Thymus (tissue), 11 donors: ENCODE results near the gene PRIMA1. TPM values are rescaled to one million over a fixed set of nuclear protein-coding genes. Genes with fewer than 3 reads are reported as not detected.

Source experiments
- DNase-seq, 9 donors: peaks; one replicate each; pipeline ENCODE4 v3.0.0-alpha.2; 2013; ENCODE audit warnings: low spot score in 9 of 9, low read depth in 6 of 9, missing footprints in 1 of 9
- H3K27ac ChIP-seq, 2 donors: one replicate each; pipeline ENCODE4 v1.5.1; 2013; ENCODE audit warnings: control low read depth in 1 of 2, low read depth in 1 of 2, low read length in 1 of 2, mild to moderate bottlenecking in 1 of 2, moderate library complexity in 1 of 2
- H3K27me3 ChIP-seq, 2 donors: one replicate each; pipeline ENCODE4 v1.5.1; 2013; ENCODE audit warnings: low read length in 1 of 2; ENCODE audit not compliant: control insufficient read depth in 2 of 2, insufficient read depth in 1 of 2
- H3K36me3 ChIP-seq, 2 donors: one replicate each; pipeline ENCODE4 v1.5.1; 2013; ENCODE audit warnings: low read length in 1 of 2, mild to moderate bottlenecking in 1 of 2, moderate library complexity in 1 of 2; ENCODE audit not compliant: control insufficient read depth in 2 of 2, insufficient read depth in 2 of 2
- H3K4me1 ChIP-seq, 2 donors: one replicate each; pipeline ENCODE4 v1.5.1; 2013; ENCODE audit warnings: low read length in 2 of 2; ENCODE audit not compliant: control insufficient read depth in 2 of 2, insufficient read depth in 2 of 2
- H3K4me3 ChIP-seq, 2 donors: one replicate each; pipeline ENCODE4 v1.5.1; 2013; ENCODE audit warnings: low read length in 2 of 2, control low read depth in 1 of 2, mild to moderate bottlenecking in 1 of 2
- H3K9me3 ChIP-seq, 2 donors: one replicate each; pipeline ENCODE4 v1.5.1; 2013; ENCODE audit warnings: low read length in 1 of 2, mild to moderate bottlenecking in 1 of 2; ENCODE audit not compliant: control insufficient read depth in 2 of 2, insufficient read depth in 1 of 2
- WGBS: extraction: QIAGEN DNeasy Blood & Tissue Kit; methylation state at CpG from one replicate; pipeline ENCODE4 v1.1.7; 2013; 5-methylcytosine and 5-hydroxymethylcytosine counted together
- polyA plus RNA-seq: library from polyadenylated mRNA; stranded (reverse); fragments of 200-250 nt; gene quantifications from one replicate; pipeline ENCODE4 v1.2.3, GENCODE V29; 2013
- total RNA-seq: library from RNA; stranded (reverse); fragments of 120-200 nt; gene quantifications from one replicate; pipeline ENCODE4 v1.2.4, GENCODE V29; 2013
- donor health status: healthy.

PRIMA1 gene
- total and polyA plus RNA-seq, 2 donors: 0.09 to 0.84 TPM

- no peaks in the 10 kb centered on the region for H3K9me3 ChIP-seq
- no peaks in the 10 kb centered on the region for H3K27me3 ChIP-seq
- H3K4me1 ChIP-seq: no peaks in the 10 kb centered on the region
- no peak overlapping the region for H3K27ac ChIP-seq
- 93% methylated on average over 21 of the region's 21 CpGs for WGBS
- no peak for DNase-seq
- no peaks in the 10 kb centered on the region for H3K36me3 ChIP-seq
- no peak overlapping the region for H3K4me3 ChIP-seq
Observed at GRCh38 chr14:93706360-93706955, 81.8 kb downstream of the PRIMA1 start.

- DNase-seq: no peak
- Histone ChIP-seq H3K27me3 (no peaks in the 10 kb centered on the region), H3K27ac (no peak overlapping the region), H3K36me3 (no peaks in the 10 kb centered on the region), H3K9me3 (no peaks in the 10 kb centered on the region), H3K4me1 (no peaks in the 10 kb centered on the region), H3K4me3 (no peak overlapping the region)
- WGBS: 90% methylated on average over 15 of the region's 15 CpGs
Observed at GRCh38 chr14:93705513-93706156, 82.7 kb downstream of the PRIMA1 start.

GRCh38 chr14:93703941-93704340 lies 84.3 kb downstream of the PRIMA1 start:
- WGBS: 91% methylated on average over 6 of the region's 6 CpGs

GRCh38 chr14:93702946-93703345 lies 85.3 kb downstream of the PRIMA1 start:
- H3K9me3 ChIP-seq: no peaks in the 10 kb centered on the region
- no peak overlapping the region for H3K27ac ChIP-seq
- WGBS: 90% methylated on average over 6 of the region's 6 CpGs
- no peaks in the 10 kb centered on the region for H3K4me1 ChIP-seq
- no peaks in the 10 kb centered on the region for H3K27me3 ChIP-seq
- no peaks in the 10 kb centered on the region for H3K36me3 ChIP-seq
- H3K4me3 ChIP-seq: no peak overlapping the region
- DNase-seq: no peak

More at GRCh38 chr14:93703941-93704340, 84.3 kb downstream of the PRIMA1 start:
- Histone ChIP-seq H3K27ac (no peak overlapping the region), H3K4me3 (no peak overlapping the region), H3K36me3 (no peaks in the 10 kb centered on the region), H3K9me3 (no peaks in the 10 kb centered on the region), H3K27me3 (no peaks in the 10 kb centered on the region), H3K4me1 (no peaks in the 10 kb centered on the region)
- no peak for DNase-seq

GRCh38 chr14:93701562-93701961 lies 86.7 kb downstream of the PRIMA1 start:
- no peak overlapping the region for H3K4me3 ChIP-seq
- no peaks in the 10 kb centered on the region for H3K36me3 ChIP-seq
- H3K4me1 ChIP-seq: no peaks in the 10 kb centered on the region
- no peak overlapping the region for H3K27ac ChIP-seq
- 94% methylated on average over 2 of the region's 2 CpGs for WGBS
- H3K9me3 ChIP-seq: no peaks in the 10 kb centered on the region
- H3K27me3 ChIP-seq: no peaks in the 10 kb centered on the region
- DNase-seq: no peak

- no peak overlapping the region for H3K4me3 ChIP-seq
- no peaks in the 10 kb centered on the region for H3K4me1 ChIP-seq
- no peak overlapping the region for H3K27ac ChIP-seq
- no peaks in the 10 kb centered on the region for H3K9me3 ChIP-seq
- no peaks in the 10 kb centered on the region for H3K27me3 ChIP-seq
- no peak for DNase-seq
- no peaks in the 10 kb centered on the region for H3K36me3 ChIP-seq
Observed at GRCh38 chr14:93700928-93701327, 87.4 kb downstream of the PRIMA1 start.

- 72% methylated on average over 6 of the region's 6 CpGs for WGBS
- Histone ChIP-seq H3K9me3 (no peaks in the 10 kb centered on the region), H3K27me3 (no peaks in the 10 kb centered on the region), H3K36me3 (no peaks in the 10 kb centered on the region), H3K4me1 (no peaks in the 10 kb centered on the region), H3K4me3 (no peak overlapping the region), H3K27ac (no peak overlapping the region)
- no peak for DNase-seq
Observed at GRCh38 chr14:93693914-93694313, 94.4 kb downstream of the PRIMA1 start.

- no peak for DNase-seq
- H3K4me1 ChIP-seq: no peaks in the 10 kb centered on the region
- no peak overlapping the region for H3K4me3 ChIP-seq
- 92% methylated on average over 16 of the region's 16 CpGs for WGBS
- H3K9me3 ChIP-seq: no peaks in the 10 kb centered on the region
- no peaks in the 10 kb centered on the region for H3K36me3 ChIP-seq
- H3K27me3 ChIP-seq: no peaks in the 10 kb centered on the region
- H3K27ac ChIP-seq: no peak overlapping the region
Observed at GRCh38 chr14:93691042-93691780, 97.1 kb downstream of the PRIMA1 start.

GRCh38 chr14:93690146-93690545 lies 98.1 kb downstream of the PRIMA1 start:
- Histone ChIP-seq H3K27ac (no peak overlapping the region), H3K4me3 (no peak overlapping the region), H3K4me1 (no peaks in the 10 kb centered on the region), H3K9me3 (no peaks in the 10 kb centered on the region), H3K36me3 (no peaks in the 10 kb centered on the region), H3K27me3 (no peaks in the 10 kb centered on the region)
- 81% methylated on average over 6 of the region's 6 CpGs for WGBS
- no peak for DNase-seq
